ENCODE measurements around the gene PDE4B.

The PDE4B gene

DNA sequence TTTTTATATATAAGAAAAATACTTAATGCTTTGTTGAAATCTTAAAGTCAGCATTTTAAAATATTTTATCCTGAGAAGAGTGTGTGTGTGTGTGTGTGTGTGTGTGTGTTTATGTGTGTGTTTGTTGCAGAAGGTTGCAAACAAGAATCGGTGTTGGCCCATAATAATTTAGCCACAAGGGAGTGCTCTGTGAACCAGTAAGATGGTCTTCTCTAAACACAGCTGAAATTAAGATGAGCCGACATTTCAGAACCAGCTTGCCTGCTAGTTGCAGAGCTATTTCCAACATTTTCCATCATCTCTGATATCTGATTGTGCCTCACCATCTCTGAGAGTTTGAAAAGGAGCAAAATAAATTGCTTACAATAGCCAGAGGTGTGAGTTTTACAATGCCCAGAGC, 582.4 kb downstream of the PDE4B start:
- TF ChIP-seq, protein P1, sequence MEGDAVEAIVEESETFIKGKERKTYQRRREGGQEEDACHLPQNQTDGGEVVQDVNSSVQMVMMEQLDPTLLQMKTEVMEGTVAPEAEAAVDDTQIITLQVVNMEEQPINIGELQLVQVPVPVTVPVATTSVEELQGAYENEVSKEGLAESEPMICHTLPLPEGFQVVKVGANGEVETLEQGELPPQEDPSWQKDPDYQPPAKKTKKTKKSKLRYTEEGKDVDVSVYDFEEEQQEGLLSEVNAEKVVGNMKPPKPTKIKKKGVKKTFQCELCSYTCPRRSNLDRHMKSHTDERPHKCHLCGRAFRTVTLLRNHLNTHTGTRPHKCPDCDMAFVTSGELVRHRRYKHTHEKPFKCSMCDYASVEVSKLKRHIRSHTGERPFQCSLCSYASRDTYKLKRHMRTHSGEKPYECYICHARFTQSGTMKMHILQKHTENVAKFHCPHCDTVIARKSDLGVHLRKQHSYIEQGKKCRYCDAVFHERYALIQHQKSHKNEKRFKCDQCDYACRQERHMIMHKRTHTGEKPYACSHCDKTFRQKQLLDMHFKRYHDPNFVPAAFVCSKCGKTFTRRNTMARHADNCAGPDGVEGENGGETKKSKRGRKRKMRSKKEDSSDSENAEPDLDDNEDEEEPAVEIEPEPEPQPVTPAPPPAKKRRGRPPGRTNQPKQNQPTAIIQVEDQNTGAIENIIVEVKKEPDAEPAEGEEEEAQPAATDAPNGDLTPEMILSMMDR (conservative IDR thresholded peaks at IDR 0.05): no peak
- no peak overlapping the region for H3K27ac ChIP-seq

DNA sequence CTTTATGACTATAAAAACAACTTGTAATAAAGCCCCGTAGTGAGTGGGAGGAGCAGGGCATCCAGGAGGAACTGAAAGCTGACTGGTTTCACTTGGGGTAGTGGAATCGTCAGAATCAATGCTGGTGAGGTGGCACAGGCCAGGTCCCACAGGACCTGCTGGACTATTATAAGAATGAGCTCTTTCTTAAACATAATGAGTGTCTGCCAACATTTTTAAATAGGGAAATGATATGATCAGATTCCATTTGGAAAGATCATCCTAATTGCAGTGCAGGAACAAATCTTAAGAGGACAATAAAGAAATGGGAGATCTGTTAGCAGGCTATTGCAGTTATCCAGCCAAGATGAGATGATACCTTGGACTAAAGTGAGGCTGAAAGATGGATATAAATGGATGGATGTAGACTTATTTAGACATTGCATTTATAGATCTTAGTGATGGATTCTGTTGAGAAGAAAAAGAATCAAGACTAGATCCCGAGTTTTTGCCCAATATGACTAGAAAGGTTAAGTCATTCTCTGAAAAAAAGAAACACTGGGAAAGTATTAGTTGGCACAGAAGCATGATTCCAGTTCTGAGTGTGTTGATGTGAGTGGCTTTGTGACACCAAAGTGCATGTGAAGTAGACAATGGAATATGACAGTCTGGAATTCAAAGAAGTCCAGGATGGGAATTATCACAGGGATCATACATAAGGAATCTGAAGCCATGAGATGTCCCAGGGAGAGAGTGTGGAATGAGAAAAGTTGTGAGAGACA, 587.9 kb downstream of the PDE4B start:
- TF ChIP-seq, protein P1 (conservative IDR thresholded peaks at IDR 0.05): no peak
- H3K27ac ChIP-seq: peak overlapping the region; percentile 16; the same call in 1 of the 2 replicates

DNA sequence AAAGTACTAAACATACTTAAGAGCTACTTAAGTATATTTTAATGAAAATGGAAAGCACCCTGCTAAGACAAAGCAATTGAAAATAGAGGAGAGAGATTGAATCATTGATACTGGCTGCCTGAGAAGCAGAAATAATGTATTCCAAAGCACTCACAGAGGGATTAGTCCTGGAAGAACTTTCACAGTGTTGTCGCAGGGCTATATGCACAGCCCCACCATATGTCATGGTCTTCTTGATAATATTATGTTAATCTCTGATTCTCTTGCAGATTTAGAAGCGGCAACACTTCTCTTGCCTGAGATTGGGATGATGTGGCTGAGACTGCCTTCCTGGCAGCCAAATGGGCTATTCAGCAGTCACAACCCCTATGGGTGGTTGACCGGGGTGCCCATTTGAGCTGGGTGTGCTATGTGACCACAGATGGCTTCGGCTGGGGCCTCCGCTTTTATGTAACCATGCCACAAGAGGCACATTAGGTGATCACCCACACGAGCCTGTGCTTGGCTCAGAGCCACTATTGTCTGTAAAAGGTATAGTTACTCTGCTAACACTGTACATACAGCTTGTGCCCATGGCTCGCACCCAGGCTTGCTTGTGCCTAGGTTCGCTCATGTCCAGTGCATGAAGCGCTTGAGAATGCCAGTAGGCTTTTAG, 589.1 kb downstream of the PDE4B start:
- TF ChIP-seq, protein P1 (conservative IDR thresholded peaks at IDR 0.05): no peak
- H3K27ac ChIP-seq: no peak overlapping the region; the same call in 1 of the 2 replicates

DNA sequence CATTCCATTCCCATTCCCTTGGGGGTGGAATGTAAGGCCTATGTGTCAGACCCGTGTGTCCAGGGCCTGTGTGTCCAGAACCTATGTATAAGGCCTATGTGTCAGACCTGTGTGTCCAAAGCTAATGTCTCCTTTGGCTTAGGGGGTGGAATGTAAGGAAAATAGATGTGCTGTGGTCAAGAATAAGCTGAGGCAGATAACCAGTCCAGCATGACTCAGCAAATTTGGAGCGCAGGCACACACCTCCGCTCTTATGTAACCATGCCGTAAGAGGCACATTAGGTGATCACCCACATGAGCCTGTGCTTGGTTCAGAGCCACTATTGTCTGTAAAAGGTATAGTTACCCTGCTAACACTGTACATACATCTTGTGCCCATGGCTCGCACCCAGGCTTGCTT, 590.5 kb downstream of the PDE4B start:
- TF ChIP-seq, protein P1 (conservative IDR thresholded peaks at IDR 0.05): no peak
- no peak overlapping the region for H3K27ac ChIP-seq

- H3K27ac ChIP-seq: no peak overlapping the region
- TF ChIP-seq, protein P1 (conservative IDR thresholded peaks at IDR 0.05): no peak
Measured at GRCh38 chr1:66383611-66384010, 590.9 kb downstream of the PDE4B start.

DNA sequence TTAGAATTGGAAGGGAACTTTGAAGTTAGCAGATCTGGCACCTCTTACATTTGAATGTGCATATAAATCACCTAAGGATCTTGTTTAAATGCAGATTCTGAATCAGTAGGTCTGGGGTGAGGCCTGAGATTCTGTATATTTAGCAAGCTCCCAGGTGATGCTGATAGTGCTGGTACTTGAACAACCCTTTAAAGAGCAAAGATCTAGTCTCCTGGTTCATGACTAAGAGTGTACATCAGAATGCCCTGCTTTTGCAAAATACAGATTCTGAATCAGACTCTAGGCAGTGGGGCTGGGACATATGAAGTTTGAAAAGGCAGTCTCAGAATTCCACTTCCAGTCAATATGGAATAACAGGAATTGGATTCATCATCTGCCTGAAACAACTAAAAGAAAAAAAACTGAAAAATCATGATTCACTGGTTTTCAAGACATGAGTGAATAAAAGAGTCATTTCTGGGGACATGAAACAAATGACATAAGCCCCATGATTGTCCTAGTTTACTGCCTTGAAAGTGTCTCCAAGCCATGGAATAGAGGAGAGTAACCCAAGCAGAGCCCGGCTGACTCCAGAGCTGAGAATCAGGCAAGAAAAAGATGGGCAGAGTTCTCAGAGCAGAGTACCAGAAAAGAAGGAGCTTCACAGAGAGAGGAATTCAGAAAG, 591.7 kb downstream of the PDE4B start:
- TF ChIP-seq, protein P1 (conservative IDR thresholded peaks at IDR 0.05): no peak
- H3K27ac ChIP-seq: no peak overlapping the region

- TF ChIP-seq, protein P1 (conservative IDR thresholded peaks at IDR 0.05): no peak
- H3K27ac ChIP-seq: no peak overlapping the region; the same call in 1 of the 2 replicates
Measured at GRCh38 chr1:66386712-66387111, 594.0 kb downstream of the PDE4B start.

All from VCaP (cell line).